Effector memory CD4-positive, alpha-beta T cell (primary cell): ENCODE measurements around the gene NDN.
"Not testable (repeated sequence)": the region's sequence is repeated elsewhere in the genome, so short reads cannot be mapped to it uniquely, and the experiment has no call there.

ENCODE experiments used
- DNase-seq, 3 donors: peaks; one replicate each; pipeline ENCODE4 v3.0.0-alpha.2; 2020
- H3K27ac ChIP-seq: 2 replicates; pipeline ENCODE4 v1.7.0; 2013; ENCODE audit warnings: mild to moderate bottlenecking, low read length, moderate library complexity; ENCODE audit not compliant: insufficient read depth, poor library complexity, severe bottlenecking
- H3K27me3 ChIP-seq: replicated peaks from 2 replicates; pipeline ENCODE4 v1.7.0; 2013; ENCODE audit warnings: mild to moderate bottlenecking, low read length; ENCODE audit not compliant: insufficient read depth, control insufficient read depth, poor library complexity, severe bottlenecking
- H3K36me3 ChIP-seq: 2 replicates; pipeline ENCODE4 v1.7.0; 2013; ENCODE audit warnings: mild to moderate bottlenecking, low read length, moderate library complexity; ENCODE audit not compliant: control insufficient read depth, insufficient read depth
- H3K4me1 ChIP-seq: 2 replicates; pipeline ENCODE4 v1.7.0; 2013; ENCODE audit warnings: low read length, mild to moderate bottlenecking; ENCODE audit not compliant: control insufficient read depth, insufficient read depth, poor library complexity, severe bottlenecking
- H3K4me3 ChIP-seq: 2 replicates; pipeline ENCODE4 v1.7.0; 2013; ENCODE audit warnings: low read length, low read depth, mild to moderate bottlenecking; ENCODE audit not compliant: insufficient read depth, poor library complexity, severe bottlenecking
- H3K9me3 ChIP-seq: 2 replicates; pipeline ENCODE4 v1.7.0; 2013; ENCODE audit warnings: mild to moderate bottlenecking, low read length, moderate library complexity; ENCODE audit not compliant: control insufficient read depth
- total RNA-seq, 3 donors: gene quantifications; one replicate each; lab custom pipeline; 2026; lab: John Stamatoyannopoulos, UW

NDN gene
- total RNA-seq, result 0 reads per million in 3 donors

GRCh38 chr15:23687143-23687470 lies at the start of gene NDN:
Gene NDN (minus strand): TSS chr15:23687305. CDS start chr15:23687217, 88 bp downstream.
- H3K27ac ChIP-seq, result no peak within 1 kb of the TSS
- H3K27me3 ChIP-seq, result no peaks in the 10 kb centered on the region
- H3K9me3 ChIP-seq, result no peaks in the 10 kb centered on the region
- DNase-seq, result no peak
- H3K4me1 ChIP-seq, result no peaks in the 10 kb centered on the region
- no peak within 1 kb of the TSS for H3K4me3 ChIP-seq
- H3K36me3 ChIP-seq, result no peaks in the 10 kb centered on the region

GRCh38 chr15:23736033-23736673 lies 49.0 kb upstream of the NDN start:
- Histone ChIP-seq H3K27me3 (no peaks in the 10 kb centered on the region), H3K4me1 (no peaks in the 10 kb centered on the region), H3K9me3 (no peaks in the 10 kb centered on the region), H3K27ac (no peak overlapping the region), H3K4me3 (no peak overlapping the region), H3K36me3 (no peaks in the 10 kb centered on the region)
- no peak for DNase-seq

- Histone ChIP-seq H3K4me3 (no peak overlapping the region), H3K4me1 (no peaks in the 10 kb centered on the region), H3K27ac (no peak overlapping the region), H3K27me3 (no peaks in the 10 kb centered on the region), H3K36me3 (no peaks in the 10 kb centered on the region), H3K9me3 (no peaks in the 10 kb centered on the region)
- no peak for DNase-seq
Observed at GRCh38 chr15:23734862-23735261, 47.8 kb upstream of the NDN start.

- not testable (repeated sequence) for H3K4me1 ChIP-seq, DNase-seq, H3K27ac ChIP-seq, H3K36me3 ChIP-seq, H3K9me3 ChIP-seq, H3K27me3 ChIP-seq, H3K4me3 ChIP-seq
Observed at GRCh38 chr15:23713874-23714656, 27.0 kb upstream of the NDN start.

GRCh38 chr15:23708332-23708731 lies 21.2 kb upstream of the NDN start:
- H3K9me3 ChIP-seq, result no peaks in the 10 kb centered on the region
- H3K4me3 ChIP-seq, result no peak overlapping the region
- no peaks in the 10 kb centered on the region for H3K27me3 ChIP-seq
- no peak for DNase-seq
- H3K36me3 ChIP-seq, result no peaks in the 10 kb centered on the region
- no peak overlapping the region for H3K27ac ChIP-seq
- no peaks in the 10 kb centered on the region for H3K4me1 ChIP-seq

GRCh38 chr15:23695282-23695681 lies 8.2 kb upstream of the NDN start:
- DNase-seq, result no peak
- no peaks in the 10 kb centered on the region for H3K4me1 ChIP-seq
- no peaks in the 10 kb centered on the region for H3K27me3 ChIP-seq
- no peaks in the 10 kb centered on the region for H3K9me3 ChIP-seq
- H3K36me3 ChIP-seq, result no peaks in the 10 kb centered on the region
- no peak overlapping the region for H3K27ac ChIP-seq
- no peak overlapping the region for H3K4me3 ChIP-seq

- Histone ChIP-seq H3K9me3 (no peaks in the 10 kb centered on the region), H3K4me3 (no peak overlapping the region)
- DNase-seq, result no peak
Observed at GRCh38 chr15:23694592-23694991, 7.5 kb upstream of the NDN start.

GRCh38 chr15:23690450-23690852 lies 3.3 kb upstream of the NDN start:
- Histone ChIP-seq H3K27me3 (no peaks in the 10 kb centered on the region), H3K4me1 (no peaks in the 10 kb centered on the region), H3K27ac (no peak overlapping the region), H3K36me3 (no peaks in the 10 kb centered on the region), H3K9me3 (no peaks in the 10 kb centered on the region), H3K4me3 (no peak overlapping the region)
- no peak for DNase-seq

More at GRCh38 chr15:23694592-23694991, 7.5 kb upstream of the NDN start:
- Histone ChIP-seq H3K27me3 (no peaks in the 10 kb centered on the region), H3K4me1 (no peaks in the 10 kb centered on the region), H3K36me3 (no peaks in the 10 kb centered on the region), H3K27ac (no peak overlapping the region)

GRCh38 chr15:23690015-23690414 lies 2.9 kb upstream of the NDN start:
- Histone ChIP-seq H3K4me1 (no peaks in the 10 kb centered on the region), H3K4me3 (no peak overlapping the region), H3K9me3 (no peaks in the 10 kb centered on the region), H3K27me3 (no peaks in the 10 kb centered on the region), H3K36me3 (no peaks in the 10 kb centered on the region), H3K27ac (no peak overlapping the region)
- DNase-seq, result no peak

- no peak overlapping the region for H3K4me3 ChIP-seq
- H3K27me3 ChIP-seq, result no peaks in the 10 kb centered on the region
- no peak overlapping the region for H3K27ac ChIP-seq
- no peaks in the 10 kb centered on the region for H3K36me3 ChIP-seq
- H3K4me1 ChIP-seq, result no peaks in the 10 kb centered on the region
- DNase-seq, result no peak
- no peaks in the 10 kb centered on the region for H3K9me3 ChIP-seq
Observed at GRCh38 chr15:23686466-23687142, 501 bp downstream of the NDN start.
